GM23338 (cell line): ENCODE measurements around the gene FAM241A. TPM values are rescaled to one million over a fixed set of nuclear protein-coding genes. Genes with fewer than 3 reads are reported as not detected.

ENCODE experiments used
- ATAC-seq: fragments of 200-7000 bp; cut with Tn5 transposase; 3 replicates; pipeline ENCODE4 v1.9.1; 2020
- DNase-seq: peaks from one replicate; pipeline ENCODE4 v3.0.0-alpha.2; 2015; ENCODE audit warnings: low spot score
- H2AFZ ChIP-seq: fragments of 200-600 bp; sonication (generic); 2 replicates; pipeline ENCODE4 v1.8.0; 2016; ENCODE audit warnings: antibody characterized with exemption, mild to moderate bottlenecking, moderate library complexity
- H3F3A ChIP-seq: fragments of 200-600 bp; sonication (generic); replicated peaks from 2 replicates; pipeline ENCODE4 v1.8.0; 2017; ENCODE audit warnings: antibody characterized with exemption, mixed run types, low read depth
- H3K27ac ChIP-seq: fragments of 200-600 bp; sonication (generic); 2 replicates; pipeline ENCODE4 v1.6.1; 2016; ENCODE audit warnings: low read depth
- H3K27me3 ChIP-seq: fragments of 200-600 bp; sonication (generic); 2 replicates; pipeline ENCODE4 v1.8.0; 2016; ENCODE audit warnings: mild to moderate bottlenecking, mixed run types, moderate library complexity; ENCODE audit not compliant: insufficient read depth
- H3K36me3 ChIP-seq: fragments of 200-600 bp; sonication (generic); 2 replicates; pipeline ENCODE4 v1.8.0; 2016; ENCODE audit warnings: mild to moderate bottlenecking; ENCODE audit not compliant: insufficient read depth
- H3K4me1 ChIP-seq: fragments of 200-600 bp; sonication (generic); 2 replicates; pipeline ENCODE4 v1.8.0; 2016; ENCODE audit warnings: mild to moderate bottlenecking, moderate library complexity; ENCODE audit not compliant: insufficient read depth
- H3K4me2 ChIP-seq: fragments of 200-600 bp; sonication (generic); 2 replicates; pipeline ENCODE4 v1.7.1; 2017; ENCODE audit warnings: mixed run types
- H3K4me3 ChIP-seq: fragments of 200-600 bp; sonication (generic); 2 replicates; pipeline ENCODE4 v1.6.1; 2016; ENCODE audit warnings: mixed run types
- H3K79me2 ChIP-seq: fragments of 200-600 bp; sonication (generic); replicated peaks from 2 replicates; pipeline ENCODE4 v1.8.0; 2017; ENCODE audit warnings: mild to moderate bottlenecking; ENCODE audit not compliant: insufficient read depth
- H3K9me2 ChIP-seq: fragments of 200-600 bp; sonication (generic); 2 replicates; pipeline ENCODE4 v1.8.0; 2017; ENCODE audit not compliant: insufficient read depth
- H4K20me1 ChIP-seq: fragments of 200-600 bp; sonication (generic); replicated peaks from 2 replicates; pipeline ENCODE4 v1.8.0; 2017; ENCODE audit warnings: mild to moderate bottlenecking; ENCODE audit not compliant: insufficient read depth
- H3K27ac Mint-ChIP-seq: 2 replicates; pipeline ENCODE4 v1.8.0; 2020; ENCODE audit warnings: inconsistent platforms, mild to moderate bottlenecking, moderate library complexity, mixed read lengths
- H3K27me3 Mint-ChIP-seq: 3 replicates; pipeline ENCODE4 v1.8.0; 2022; ENCODE audit warnings: low read depth, mild to moderate bottlenecking, moderate library complexity, mixed read lengths, inconsistent platforms; ENCODE audit not compliant: insufficient read depth, poor library complexity
- H3K36me3 Mint-ChIP-seq: 3 replicates; pipeline ENCODE4 v1.8.0; 2021; ENCODE audit warnings: low read depth, mild to moderate bottlenecking, inconsistent platforms, moderate library complexity, mixed read lengths
- H3K4me1 Mint-ChIP-seq: 3 replicates; pipeline ENCODE4 v1.8.0; 2020; ENCODE audit warnings: mild to moderate bottlenecking, inconsistent platforms, mixed read lengths
- H3K4me3 Mint-ChIP-seq: 3 replicates; pipeline ENCODE4 v1.8.0; 2021; ENCODE audit warnings: moderate library complexity, mild to moderate bottlenecking, inconsistent platforms, mixed read lengths
- H3K9me3 Mint-ChIP-seq: 3 replicates; pipeline ENCODE4 v1.8.0; 2020; ENCODE audit warnings: moderate library complexity, mild to moderate bottlenecking, inconsistent platforms, mixed read lengths
- CTCF ChIP-seq, 2 experiments: fragments of 200-600 bp in 1 of 2; sonication (generic) in 1 of 2; conservative IDR thresholded peaks; 2 replicates each; pipeline versions ENCODE4 v1.5.1 to v1.6.1; 2016 to 2017; ENCODE audit warnings: antibody characterized with exemption in 2 of 2, low read depth in 2 of 2, mild to moderate bottlenecking in 2 of 2, moderate library complexity in 1 of 2
- ETS1 ChIP-seq: IDR thresholded peaks from 2 replicates; pipeline ENCODE4 v1.6.1; 2016; ENCODE audit warnings: antibody characterized with exemption
- EZH2phosphoT487 ChIP-seq: fragments of 200-600 bp; sonication (generic); IDR thresholded peaks from one replicate; pipeline ENCODE4 v1.8.1; 2018; ENCODE audit warnings: antibody characterized with exemption; ENCODE audit not compliant: unreplicated experiment
- JUNB ChIP-seq: IDR thresholded peaks from one replicate; pipeline ENCODE4 v1.6.1; 2016; ENCODE audit warnings: antibody characterized with exemption; ENCODE audit not compliant: unreplicated experiment
- NANOG ChIP-seq: IDR thresholded peaks from 2 replicates; pipeline ENCODE4 v1.6.1; 2016; ENCODE audit warnings: antibody characterized with exemption, borderline replicate concordance
- POLR2AphosphoS5 ChIP-seq: IDR thresholded peaks from 2 replicates; pipeline ENCODE4 v1.6.1; 2016; ENCODE audit warnings: antibody characterized with exemption, low read depth
- STAT1 ChIP-seq: IDR thresholded peaks from one replicate; pipeline ENCODE4 v1.6.1; 2016; ENCODE audit warnings: antibody characterized with exemption; ENCODE audit not compliant: unreplicated experiment
- ZNF331 ChIP-seq: fragments of 250-450 bp; sonication (Bioruptor Pico); IDR thresholded peaks from 2 replicates; pipeline ENCODE4 v1.5.0; 2020; ENCODE audit warnings: low read depth, mild to moderate bottlenecking, moderate library complexity
- polyA plus RNA-seq: library from polyadenylated mRNA; unstranded; fragments of >200 nt; fragmentation: Nextera tagmentation; extraction: Ambion mirVana; gene quantifications from 2 replicates; pipeline ENCODE4 v1.2.1, GENCODE V29; 2016
- total RNA-seq: library from RNA; depleted of rRNA; stranded (reverse); fragments of >200 nt; shearing (Covaris generic); gene quantifications from 2 replicates; pipeline ENCODE4 v1.2.3, GENCODE V29; 2014
- TF ChIP-seq, protein P1 (sequence below): fragments of 250-450 bp; sonication (Bioruptor Pico); IDR thresholded peaks from 2 replicates; pipeline ENCODE4 v1.5.0; 2020; ENCODE audit warnings: mild to moderate bottlenecking, moderate library complexity
- TF ChIP-seq, protein P2 (sequence below): IDR thresholded peaks from one replicate; pipeline ENCODE4 v1.6.1; 2018; ENCODE audit warnings: antibody characterized with exemption; ENCODE audit not compliant: unreplicated experiment

FAM241A gene
- total and polyA plus RNA-seq, 2 experiments from 2014 or later, result 0.58 to 0.63 TPM

- H3F3A ChIP-seq, result no peaks in the 10 kb centered on the region
- no peak overlapping the region for H3K4me2 ChIP-seq
- H3K36me3 ChIP-seq, result no peaks in the 10 kb centered on the region
- no peak overlapping the region for H3K27ac Mint-ChIP-seq
- TF ChIP-seq, protein P1, sequence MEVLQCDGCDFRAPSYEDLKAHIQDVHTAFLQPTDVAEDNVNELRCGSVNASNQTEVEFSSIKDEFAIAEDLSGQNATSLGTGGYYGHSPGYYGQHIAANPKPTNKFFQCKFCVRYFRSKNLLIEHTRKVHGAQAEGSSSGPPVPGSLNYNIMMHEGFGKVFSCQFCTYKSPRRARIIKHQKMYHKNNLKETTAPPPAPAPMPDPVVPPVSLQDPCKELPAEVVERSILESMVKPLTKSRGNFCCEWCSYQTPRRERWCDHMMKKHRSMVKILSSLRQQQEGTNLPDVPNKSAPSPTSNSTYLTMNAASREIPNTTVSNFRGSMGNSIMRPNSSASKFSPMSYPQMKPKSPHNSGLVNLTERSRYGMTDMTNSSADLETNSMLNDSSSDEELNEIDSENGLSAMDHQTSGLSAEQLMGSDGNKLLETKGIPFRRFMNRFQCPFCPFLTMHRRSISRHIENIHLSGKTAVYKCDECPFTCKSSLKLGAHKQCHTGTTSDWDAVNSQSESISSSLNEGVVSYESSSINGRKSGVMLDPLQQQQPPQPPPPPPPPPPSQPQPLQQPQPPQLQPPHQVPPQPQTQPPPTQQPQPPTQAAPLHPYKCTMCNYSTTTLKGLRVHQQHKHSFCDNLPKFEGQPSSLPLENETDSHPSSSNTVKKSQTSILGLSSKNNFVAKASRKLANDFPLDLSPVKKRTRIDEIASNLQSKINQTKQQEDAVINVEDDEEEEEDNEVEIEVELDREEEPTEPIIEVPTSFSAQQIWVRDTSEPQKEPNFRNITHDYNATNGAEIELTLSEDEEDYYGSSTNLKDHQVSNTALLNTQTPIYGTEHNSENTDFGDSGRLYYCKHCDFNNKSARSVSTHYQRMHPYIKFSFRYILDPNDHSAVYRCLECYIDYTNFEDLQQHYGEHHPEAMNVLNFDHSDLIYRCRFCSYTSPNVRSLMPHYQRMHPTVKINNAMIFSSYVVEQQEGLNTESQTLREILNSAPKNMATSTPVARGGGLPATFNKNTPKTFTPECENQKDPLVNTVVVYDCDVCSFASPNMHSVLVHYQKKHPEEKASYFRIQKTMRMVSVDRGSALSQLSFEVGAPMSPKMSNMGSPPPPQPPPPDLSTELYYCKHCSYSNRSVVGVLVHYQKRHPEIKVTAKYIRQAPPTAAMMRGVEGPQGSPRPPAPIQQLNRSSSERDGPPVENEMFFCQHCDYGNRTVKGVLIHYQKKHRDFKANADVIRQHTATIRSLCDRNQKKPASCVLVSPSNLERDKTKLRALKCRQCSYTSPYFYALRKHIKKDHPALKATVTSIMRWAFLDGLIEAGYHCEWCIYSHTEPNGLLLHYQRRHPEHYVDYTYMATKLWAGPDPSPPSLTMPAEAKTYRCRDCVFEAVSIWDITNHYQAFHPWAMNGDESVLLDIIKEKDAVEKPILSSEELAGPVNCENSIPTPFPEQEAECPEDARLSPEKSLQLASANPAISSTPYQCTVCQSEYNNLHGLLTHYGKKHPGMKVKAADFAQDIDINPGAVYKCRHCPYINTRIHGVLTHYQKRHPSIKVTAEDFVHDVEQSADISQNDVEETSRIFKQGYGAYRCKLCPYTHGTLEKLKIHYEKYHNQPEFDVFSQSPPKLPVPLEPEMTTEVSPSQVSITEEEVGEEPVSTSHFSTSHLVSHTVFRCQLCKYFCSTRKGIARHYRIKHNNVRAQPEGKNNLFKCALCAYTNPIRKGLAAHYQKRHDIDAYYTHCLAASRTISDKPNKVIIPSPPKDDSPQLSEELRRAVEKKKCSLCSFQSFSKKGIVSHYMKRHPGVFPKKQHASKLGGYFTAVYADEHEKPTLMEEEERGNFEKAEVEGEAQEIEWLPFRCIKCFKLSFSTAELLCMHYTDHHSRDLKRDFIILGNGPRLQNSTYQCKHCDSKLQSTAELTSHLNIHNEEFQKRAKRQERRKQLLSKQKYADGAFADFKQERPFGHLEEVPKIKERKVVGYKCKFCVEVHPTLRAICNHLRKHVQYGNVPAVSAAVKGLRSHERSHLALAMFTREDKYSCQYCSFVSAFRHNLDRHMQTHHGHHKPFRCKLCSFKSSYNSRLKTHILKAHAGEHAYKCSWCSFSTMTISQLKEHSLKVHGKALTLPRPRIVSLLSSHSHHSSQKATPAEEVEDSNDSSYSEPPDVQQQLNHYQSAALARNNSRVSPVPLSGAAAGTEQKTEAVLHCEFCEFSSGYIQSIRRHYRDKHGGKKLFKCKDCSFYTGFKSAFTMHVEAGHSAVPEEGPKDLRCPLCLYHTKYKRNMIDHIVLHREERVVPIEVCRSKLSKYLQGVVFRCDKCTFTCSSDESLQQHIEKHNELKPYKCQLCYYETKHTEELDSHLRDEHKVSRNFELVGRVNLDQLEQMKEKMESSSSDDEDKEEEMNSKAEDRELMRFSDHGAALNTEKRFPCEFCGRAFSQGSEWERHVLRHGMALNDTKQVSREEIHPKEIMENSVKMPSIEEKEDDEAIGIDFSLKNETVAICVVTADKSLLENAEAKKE (CRISPR knock-in tag), result no peak
- no peak for TF ChIP-seq EZH2phosphoT487
- no peak for TF ChIP-seq ETS1
- no peak for TF ChIP-seq JUNB
- TF ChIP-seq, protein P2, sequence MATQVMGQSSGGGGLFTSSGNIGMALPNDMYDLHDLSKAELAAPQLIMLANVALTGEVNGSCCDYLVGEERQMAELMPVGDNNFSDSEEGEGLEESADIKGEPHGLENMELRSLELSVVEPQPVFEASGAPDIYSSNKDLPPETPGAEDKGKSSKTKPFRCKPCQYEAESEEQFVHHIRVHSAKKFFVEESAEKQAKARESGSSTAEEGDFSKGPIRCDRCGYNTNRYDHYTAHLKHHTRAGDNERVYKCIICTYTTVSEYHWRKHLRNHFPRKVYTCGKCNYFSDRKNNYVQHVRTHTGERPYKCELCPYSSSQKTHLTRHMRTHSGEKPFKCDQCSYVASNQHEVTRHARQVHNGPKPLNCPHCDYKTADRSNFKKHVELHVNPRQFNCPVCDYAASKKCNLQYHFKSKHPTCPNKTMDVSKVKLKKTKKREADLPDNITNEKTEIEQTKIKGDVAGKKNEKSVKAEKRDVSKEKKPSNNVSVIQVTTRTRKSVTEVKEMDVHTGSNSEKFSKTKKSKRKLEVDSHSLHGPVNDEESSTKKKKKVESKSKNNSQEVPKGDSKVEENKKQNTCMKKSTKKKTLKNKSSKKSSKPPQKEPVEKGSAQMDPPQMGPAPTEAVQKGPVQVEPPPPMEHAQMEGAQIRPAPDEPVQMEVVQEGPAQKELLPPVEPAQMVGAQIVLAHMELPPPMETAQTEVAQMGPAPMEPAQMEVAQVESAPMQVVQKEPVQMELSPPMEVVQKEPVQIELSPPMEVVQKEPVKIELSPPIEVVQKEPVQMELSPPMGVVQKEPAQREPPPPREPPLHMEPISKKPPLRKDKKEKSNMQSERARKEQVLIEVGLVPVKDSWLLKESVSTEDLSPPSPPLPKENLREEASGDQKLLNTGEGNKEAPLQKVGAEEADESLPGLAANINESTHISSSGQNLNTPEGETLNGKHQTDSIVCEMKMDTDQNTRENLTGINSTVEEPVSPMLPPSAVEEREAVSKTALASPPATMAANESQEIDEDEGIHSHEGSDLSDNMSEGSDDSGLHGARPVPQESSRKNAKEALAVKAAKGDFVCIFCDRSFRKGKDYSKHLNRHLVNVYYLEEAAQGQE, result no peak
- TF ChIP-seq POLR2AphosphoS5, result no peak
- TF ChIP-seq NANOG, result no peak
- no peak for TF ChIP-seq ZNF331
- no peak for TF ChIP-seq STAT1
- no peak for TF ChIP-seq CTCF (conservative IDR thresholded peaks at IDR 0.05; ENCODE audit: low read depth in 2 of 2)
- no peaks in the 10 kb centered on the region; the same call in 2 of the 3 replicates for H3K9me3 Mint-ChIP-seq
- no peak for DNase-seq
- H3K9me2 ChIP-seq, result peaks cover 8% of the 10 kb centered on the region; the same call in 1 of the 2 replicates
- H3K4me1 Mint-ChIP-seq, result peaks cover 5% of the 10 kb centered on the region; the same call in 2 of the 3 replicates
- no peak for ATAC-seq
- no peaks in the 10 kb centered on the region for H3K4me1 ChIP-seq
- H3K27me3 ChIP-seq, result no peaks in the 10 kb centered on the region
- no peak overlapping the region for H3K4me3 ChIP-seq
- no peak overlapping the region for H3K4me3 Mint-ChIP-seq
- H3K27ac ChIP-seq, result no peak overlapping the region
- H3K27me3 Mint-ChIP-seq, result peaks cover 6% of the 10 kb centered on the region
- no peak overlapping the region for H2AFZ ChIP-seq
- no peaks in the 10 kb centered on the region for H4K20me1 ChIP-seq
- H3K36me3 Mint-ChIP-seq, result no peaks in the 10 kb centered on the region
- H3K79me2 ChIP-seq, result no peaks in the 10 kb centered on the region
These were observed 6.7 kb upstream of the FAM241A start for GRCh38 chr4:112138538-112138937.
